Suprapubic skin (tissue), 3 donors: Measurements from ENCODE around the gene PARM1.

Source experiments
- POLR2A ChIP-seq, 2 donors: fragments of 450-650 bp; IDR thresholded peaks; one replicate each; pipeline ENCODE4 v1.6.1; 2017; ENCODE audit warnings: antibody characterized with exemption in 2 of 2, mild to moderate bottlenecking in 2 of 2, moderate library complexity in 2 of 2
- TF ChIP-seq, protein P1 (sequence below), 2 donors: fragments of 200-600 bp in 1 of 2; fragments of 450-650 bp in 1 of 2; sonication (generic) in 1 of 2; IDR thresholded peaks; one replicate each; pipeline ENCODE4 v1.5.1; 2016 to 2019; ENCODE audit warnings: antibody characterized with exemption in 2 of 2, mild to moderate bottlenecking in 1 of 2, moderate library complexity in 1 of 2

- TF ChIP-seq, protein P1, sequence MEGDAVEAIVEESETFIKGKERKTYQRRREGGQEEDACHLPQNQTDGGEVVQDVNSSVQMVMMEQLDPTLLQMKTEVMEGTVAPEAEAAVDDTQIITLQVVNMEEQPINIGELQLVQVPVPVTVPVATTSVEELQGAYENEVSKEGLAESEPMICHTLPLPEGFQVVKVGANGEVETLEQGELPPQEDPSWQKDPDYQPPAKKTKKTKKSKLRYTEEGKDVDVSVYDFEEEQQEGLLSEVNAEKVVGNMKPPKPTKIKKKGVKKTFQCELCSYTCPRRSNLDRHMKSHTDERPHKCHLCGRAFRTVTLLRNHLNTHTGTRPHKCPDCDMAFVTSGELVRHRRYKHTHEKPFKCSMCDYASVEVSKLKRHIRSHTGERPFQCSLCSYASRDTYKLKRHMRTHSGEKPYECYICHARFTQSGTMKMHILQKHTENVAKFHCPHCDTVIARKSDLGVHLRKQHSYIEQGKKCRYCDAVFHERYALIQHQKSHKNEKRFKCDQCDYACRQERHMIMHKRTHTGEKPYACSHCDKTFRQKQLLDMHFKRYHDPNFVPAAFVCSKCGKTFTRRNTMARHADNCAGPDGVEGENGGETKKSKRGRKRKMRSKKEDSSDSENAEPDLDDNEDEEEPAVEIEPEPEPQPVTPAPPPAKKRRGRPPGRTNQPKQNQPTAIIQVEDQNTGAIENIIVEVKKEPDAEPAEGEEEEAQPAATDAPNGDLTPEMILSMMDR (IDR thresholded peaks at IDR 0.05) = no peak
- TF ChIP-seq POLR2A (IDR thresholded peaks at IDR 0.05) = no peak
Observed at GRCh38 chr4:74975848-74976824, 43.2 kb downstream of the PARM1 start.
